HUES48 (cell line): ENCODE measurements around the gene C4BPA.

ENCODE experiments used
- H3K27ac ChIP-seq: one replicate; pipeline ENCODE4 v1.7.0; 2013; ENCODE audit warnings: low read depth, low read length, inconsistent platforms
- H3K27me3 ChIP-seq: 2 replicates; pipeline ENCODE4 v1.6.1; 2013; ENCODE audit warnings: mild to moderate bottlenecking, low read length; ENCODE audit not compliant: control insufficient read depth, insufficient read depth
- H3K36me3 ChIP-seq: 2 replicates; pipeline ENCODE4 v1.6.1; 2013; ENCODE audit warnings: low read length; ENCODE audit not compliant: control insufficient read depth, insufficient read depth
- H3K4me1 ChIP-seq: 2 replicates; pipeline ENCODE4 v1.6.1; 2013; ENCODE audit warnings: mild to moderate bottlenecking, low read length; ENCODE audit not compliant: control insufficient read depth, insufficient read depth
- H3K4me3 ChIP-seq: 2 replicates; pipeline ENCODE4 v1.5.1; 2013; ENCODE audit warnings: mild to moderate bottlenecking, low read depth, low read length
- H3K9ac ChIP-seq: 2 replicates; pipeline ENCODE4 v1.6.1; 2013; ENCODE audit warnings: mild to moderate bottlenecking, low read depth, low read length, moderate library complexity
- H3K9me3 ChIP-seq: 2 replicates; pipeline ENCODE4 v1.6.1; 2013; ENCODE audit warnings: low read length; ENCODE audit not compliant: control insufficient read depth, insufficient read depth

Gene C4BPA

DNA sequence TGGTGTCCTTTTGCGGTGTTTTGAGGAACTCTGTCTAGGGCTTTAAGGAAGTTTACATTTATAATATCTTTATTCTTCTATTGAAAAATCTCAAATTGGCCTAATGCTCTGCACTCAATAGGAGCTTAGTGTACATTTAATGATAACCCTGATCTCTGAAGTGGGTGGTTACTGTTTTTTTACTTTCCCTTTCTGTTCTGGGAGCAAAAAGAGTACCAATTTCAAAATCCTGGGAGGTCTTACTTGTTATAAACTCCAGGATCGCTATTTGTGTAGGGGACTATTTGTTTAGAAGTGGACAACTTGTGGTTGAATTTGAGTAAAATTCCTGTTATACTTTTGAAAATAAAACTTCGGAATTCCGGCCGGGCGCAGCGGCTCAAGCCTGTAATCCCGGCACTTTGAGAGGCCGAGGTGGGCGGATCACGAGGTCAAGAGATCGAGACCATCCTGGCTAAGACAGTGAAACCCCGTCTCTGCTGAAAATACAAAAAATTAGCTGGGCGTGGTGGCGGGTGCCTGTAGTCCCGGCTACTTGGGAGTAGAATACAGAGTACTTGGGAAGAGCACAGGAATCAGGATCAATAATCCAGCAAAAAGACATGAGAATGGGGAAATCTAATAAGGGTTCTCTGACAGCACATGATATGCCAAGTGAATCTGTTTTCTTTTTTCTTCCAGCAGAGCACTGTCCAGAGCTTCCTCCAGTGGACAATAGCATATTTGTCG, 14.2 kb upstream of the C4BPA start:
- Histone ChIP-seq H3K27me3 (no peaks in the 10 kb centered on the region), H3K9me3 (no peaks in the 10 kb centered on the region), H3K27ac (no peak overlapping the region), H3K4me3 (no peak overlapping the region), H3K4me1 (no peaks in the 10 kb centered on the region; the same call in 1 of the 2 replicates), H3K9ac (no peak overlapping the region), H3K36me3 (no peaks in the 10 kb centered on the region)

DNA sequence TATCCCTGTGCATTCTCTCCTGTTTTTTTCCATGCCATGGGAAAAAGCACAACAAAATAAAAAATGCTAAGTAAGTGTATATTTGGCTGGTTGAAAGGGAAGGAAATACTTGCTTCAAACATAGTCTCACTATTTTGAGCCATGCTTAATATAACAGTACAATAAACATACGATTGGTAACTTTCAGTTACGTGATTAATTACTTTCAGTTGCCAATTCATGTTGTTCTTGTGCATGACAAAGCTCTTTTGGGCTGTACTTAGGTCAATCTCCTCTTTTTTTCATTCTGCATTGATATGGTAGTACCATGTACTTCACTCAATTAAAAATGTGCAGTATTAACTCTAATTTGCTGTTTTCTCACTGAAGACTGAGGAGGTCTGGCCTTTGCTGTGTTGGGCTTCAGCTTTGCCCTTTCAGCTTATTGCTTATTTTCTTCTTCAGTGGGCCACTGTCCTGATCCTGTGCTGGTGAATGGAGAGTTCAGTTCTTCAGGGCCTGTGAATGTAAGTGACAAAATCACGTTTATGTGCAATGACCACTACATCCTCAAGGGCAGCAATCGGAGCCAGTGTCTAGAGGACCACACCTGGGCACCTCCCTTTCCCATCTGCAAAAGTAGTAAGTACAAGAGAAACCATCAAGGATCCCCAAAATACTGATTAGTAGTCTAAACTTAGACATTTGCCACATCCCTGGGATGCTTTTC, 12.7 kb upstream of the C4BPA start:
- Histone ChIP-seq H3K4me1 (no peaks in the 10 kb centered on the region), H3K36me3 (no peaks in the 10 kb centered on the region), H3K27ac (no peak overlapping the region), H3K9ac (no peak overlapping the region), H3K27me3 (no peaks in the 10 kb centered on the region), H3K4me3 (no peak overlapping the region), H3K9me3 (no peaks in the 10 kb centered on the region)

- H3K4me3 ChIP-seq, result no peak overlapping the region
- no peak overlapping the region for H3K27ac ChIP-seq
- peaks cover 14% of the 10 kb centered on the region for H3K9me3 ChIP-seq
- H3K4me1 ChIP-seq, result no peaks in the 10 kb centered on the region
- H3K36me3 ChIP-seq, result no peaks in the 10 kb centered on the region; the same call in 1 of the 2 replicates
- H3K9ac ChIP-seq, result no peak overlapping the region
- H3K27me3 ChIP-seq, result no peaks in the 10 kb centered on the region
Measured at GRCh38 chr1:207093944-207094343, 10.1 kb upstream of the C4BPA start.

DNA sequence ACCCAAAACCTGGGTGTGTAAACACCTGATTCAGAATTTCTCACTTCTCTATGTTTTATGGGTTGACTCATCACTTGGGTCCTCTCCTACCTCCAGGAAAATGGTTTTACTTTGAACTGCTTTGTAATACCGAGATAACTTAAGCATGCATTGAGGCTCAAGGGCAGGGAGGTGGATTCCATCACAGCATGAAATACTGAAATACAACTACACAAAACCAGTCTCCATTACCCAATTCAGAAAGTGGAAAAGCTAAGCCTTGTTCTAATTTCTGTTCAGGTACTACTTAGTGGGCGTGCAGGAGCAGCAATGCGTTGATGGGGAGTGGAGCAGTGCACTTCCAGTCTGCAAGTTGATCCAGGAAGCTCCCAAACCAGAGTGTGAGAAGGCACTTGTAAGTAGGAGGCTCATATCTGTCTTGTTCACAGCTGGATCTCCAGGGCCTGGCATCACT, 6.1 kb upstream of the C4BPA start:
- H3K9ac ChIP-seq, result no peak overlapping the region
- no peak overlapping the region for H3K4me3 ChIP-seq
- no peaks in the 10 kb centered on the region for H3K27me3 ChIP-seq
- H3K4me1 ChIP-seq, result no peaks in the 10 kb centered on the region
- no peak overlapping the region for H3K27ac ChIP-seq
- H3K36me3 ChIP-seq, result no peaks in the 10 kb centered on the region; the same call in 1 of the 2 replicates
- peaks cover 18% of the 10 kb centered on the region for H3K9me3 ChIP-seq

GRCh38 chr1:207101720-207102119, 2.3 kb upstream of the C4BPA start:
- Histone ChIP-seq H3K9ac (no peak overlapping the region), H3K4me1 (no peaks in the 10 kb centered on the region), H3K4me3 (no peak overlapping the region), H3K36me3 (no peaks in the 10 kb centered on the region; the same call in 1 of the 2 replicates), H3K9me3 (peaks cover 18% of the 10 kb centered on the region), H3K27me3 (no peaks in the 10 kb centered on the region), H3K27ac (no peak overlapping the region)

GRCh38 chr1:207102146-207102545, 1.9 kb upstream of the C4BPA start:
- Histone ChIP-seq H3K9me3 (peaks cover 18% of the 10 kb centered on the region), H3K27me3 (no peaks in the 10 kb centered on the region), H3K9ac (no peak overlapping the region), H3K27ac (no peak overlapping the region), H3K4me3 (no peak overlapping the region), H3K36me3 (no peaks in the 10 kb centered on the region; the same call in 1 of the 2 replicates), H3K4me1 (no peaks in the 10 kb centered on the region)

GRCh38 chr1:207102659-207103058, 1.4 kb upstream of the C4BPA start:
- Histone ChIP-seq H3K4me3 (no peak overlapping the region), H3K4me1 (no peaks in the 10 kb centered on the region), H3K9ac (no peak overlapping the region), H3K36me3 (no peaks in the 10 kb centered on the region; the same call in 1 of the 2 replicates), H3K27me3 (no peaks in the 10 kb centered on the region), H3K9me3 (peaks cover 15% of the 10 kb centered on the region), H3K27ac (no peak overlapping the region)

DNA sequence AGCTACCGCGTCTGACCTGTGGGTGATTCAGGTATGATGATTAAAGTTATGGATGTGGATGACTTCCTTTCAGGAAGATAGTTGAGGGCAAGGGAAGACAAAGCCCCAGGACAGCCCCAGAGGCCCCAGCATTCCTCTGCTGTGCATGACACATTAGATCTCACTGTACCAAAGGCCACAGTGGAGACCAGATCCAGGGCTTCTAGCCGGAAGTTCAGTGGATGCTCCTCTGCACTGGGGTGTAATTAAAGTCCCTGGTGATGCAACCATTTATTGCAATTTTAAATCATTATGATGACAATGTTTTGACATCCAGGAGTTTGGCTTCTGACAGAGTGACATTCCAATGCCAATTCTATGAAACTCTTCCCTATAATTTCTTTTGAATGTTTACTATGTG, 5.0 kb downstream of the C4BPA start:
- H3K9ac ChIP-seq, result no peak overlapping the region
- H3K4me1 ChIP-seq, result no peaks in the 10 kb centered on the region
- H3K36me3 ChIP-seq, result no peaks in the 10 kb centered on the region
- H3K27me3 ChIP-seq, result no peaks in the 10 kb centered on the region
- H3K9me3 ChIP-seq, result no peaks in the 10 kb centered on the region
- no peak overlapping the region for H3K27ac ChIP-seq
- H3K4me3 ChIP-seq, result no peak overlapping the region

GRCh38 chr1:207112616-207113296, 8.7 kb downstream of the C4BPA start:
- Histone ChIP-seq H3K4me1 (no peaks in the 10 kb centered on the region), H3K27me3 (no peaks in the 10 kb centered on the region), H3K4me3 (no peak overlapping the region), H3K9ac (no peak overlapping the region), H3K36me3 (no peaks in the 10 kb centered on the region), H3K27ac (no peak overlapping the region), H3K9me3 (no peaks in the 10 kb centered on the region)

DNA sequence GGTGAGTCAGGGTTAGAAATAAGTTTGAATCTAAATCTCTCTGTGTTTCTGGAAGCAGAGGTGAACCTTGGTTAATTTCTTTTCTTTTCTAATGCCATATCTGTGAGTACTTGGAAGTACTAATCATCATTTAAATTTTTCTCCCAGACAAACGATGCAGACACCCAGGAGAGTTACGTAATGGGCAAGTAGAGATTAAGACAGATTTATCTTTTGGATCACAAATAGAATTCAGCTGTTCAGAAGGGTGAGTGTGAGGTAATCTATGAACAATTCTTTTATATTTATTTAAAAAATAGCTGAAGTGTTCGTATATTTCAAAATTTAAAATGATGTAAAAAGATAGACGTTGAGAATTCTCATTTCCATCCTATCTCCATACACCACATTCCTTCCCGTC, 11.2 kb downstream of the C4BPA start:
- Histone ChIP-seq H3K36me3 (no peaks in the 10 kb centered on the region), H3K4me3 (no peak overlapping the region), H3K27ac (no peak overlapping the region), H3K9me3 (no peaks in the 10 kb centered on the region), H3K9ac (no peak overlapping the region), H3K4me1 (no peaks in the 10 kb centered on the region), H3K27me3 (no peaks in the 10 kb centered on the region)

DNA sequence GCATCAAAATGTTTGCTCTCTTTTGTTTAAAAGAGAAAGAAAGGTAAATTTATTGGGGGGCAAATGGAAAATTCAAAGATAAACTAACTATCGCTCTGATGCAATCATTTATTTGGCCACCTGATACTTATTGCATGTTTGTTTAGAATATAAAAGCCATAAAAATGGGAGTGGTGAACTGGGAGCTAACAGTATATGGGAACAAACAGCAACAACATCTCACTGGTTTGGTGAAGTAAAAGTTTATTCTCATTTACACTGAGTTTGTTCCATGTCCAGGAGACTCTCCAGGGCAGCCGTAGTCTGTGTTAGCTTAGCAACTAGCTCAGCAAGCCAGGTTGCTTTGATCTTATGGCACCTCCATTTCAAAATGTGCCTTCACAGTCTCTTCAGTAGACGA, 20.4 kb downstream of the C4BPA start:
- Histone ChIP-seq H3K9me3 (no peaks in the 10 kb centered on the region; the same call in 1 of the 2 replicates), H3K27ac (no peak overlapping the region), H3K27me3 (no peaks in the 10 kb centered on the region), H3K36me3 (no peaks in the 10 kb centered on the region), H3K4me1 (0 out of 2 replicates have a peak, but pooled peaks cover 4% of the 10 kb centered on the region), H3K9ac (no peak overlapping the region), H3K4me3 (no peak overlapping the region)
